ENCODE results near the gene ERMARD.

ERMARD gene
- long read RNA-seq, donor 1, partial matches to known transcripts: 13 of 18 reads
- long read RNA-seq, donor 1, other reads (novel, unspliced or antisense): 0 of 18 reads
- long read RNA-seq, donor 2: 0 reads
- long read RNA-seq, donor 3, partial matches to known transcripts: 0 of 3 reads
- long read RNA-seq, donor 3, other reads (novel, unspliced or antisense): 0 of 3 reads
- long read RNA-seq, donor 4, partial matches to known transcripts: 7 of 11 reads
- long read RNA-seq, donor 4, other reads (novel, unspliced or antisense): 0 of 11 reads
- long read RNA-seq, donor 5, partial matches to known transcripts: 0 of 3 reads
- long read RNA-seq, donor 5, other reads (novel, unspliced or antisense): 0 of 3 reads
- long read RNA-seq, donor 6, partial matches to known transcripts: 0 of 5 reads
- long read RNA-seq, donor 6, other reads (novel, unspliced or antisense): 0 of 5 reads
- long read RNA-seq, donor 7, partial matches to known transcripts: 10 of 14 reads
- long read RNA-seq, donor 7, other reads (novel, unspliced or antisense): 0 of 14 reads
- long read RNA-seq, donor 8, partial matches to known transcripts: 5 of 9 reads
- long read RNA-seq, donor 8, other reads (novel, unspliced or antisense): 0 of 9 reads

- peak; percentile 100 for DNase-seq
Observed at GRCh38 chr6:169751242-169752073, at the start of gene ERMARD, which contains the start of gene DYNLT2. Gene ERMARD (plus strand): TSS chr6:169751622. CDS start chr6:169751658, 36 bp downstream. Gene DYNLT2 (minus strand): TSS chr6:169751572. CDS start chr6:169751458, 114 bp downstream.

GRCh38 chr6:169701954-169702839, 49.2 kb upstream of the ERMARD start, which contains the start of the genes C6orf120 and WDR27:
Gene C6orf120 (plus strand): TSS chr6:169702126. CDS start chr6:169702460, 334 bp downstream.
Gene WDR27 (minus strand): TSS chr6:169702029. CDS start chr6:169689005, 13,024 bp downstream.
- DNase-seq: peak; percentile 98

- no peak for DNase-seq
Observed at GRCh38 chr6:169702840-169703246, 48.6 kb upstream of the ERMARD start.

- DNase-seq: no peak
Observed at GRCh38 chr6:169707772-169708171, 43.6 kb upstream of the ERMARD start.

GRCh38 chr6:169709293-169709692, 42.1 kb upstream of the ERMARD start:
- DNase-seq: no peak

GRCh38 chr6:169710009-169710408, 41.4 kb upstream of the ERMARD start:
- no peak for DNase-seq

- DNase-seq: no peak
Observed at GRCh38 chr6:169714178-169714577, 37.2 kb upstream of the ERMARD start.

- DNase-seq: no peak
Observed at GRCh38 chr6:169714595-169714994, 36.8 kb upstream of the ERMARD start.

GRCh38 chr6:169719117-169719516, 32.3 kb upstream of the ERMARD start:
- DNase-seq: no peak

- no peak for DNase-seq
Observed at GRCh38 chr6:169720207-169720855, 31.1 kb upstream of the ERMARD start.

GRCh38 chr6:169722362-169723199, 28.8 kb upstream of the ERMARD start:
- DNase-seq: peak; percentile 75

- peak; percentile 85 for DNase-seq
Observed at GRCh38 chr6:169723200-169723909, 28.1 kb upstream of the ERMARD start.

GRCh38 chr6:169723991-169724493, 27.4 kb upstream of the ERMARD start:
- DNase-seq: peak; percentile 64

- peak; percentile 97 for DNase-seq
Observed at GRCh38 chr6:169724494-169725124, 26.8 kb upstream of the ERMARD start, which contains the start of gene PHF10. Gene PHF10 (minus strand): TSS chr6:169724500. CDS start chr6:169723931, 569 bp downstream.

GRCh38 chr6:169725125-169726048, 26.0 kb upstream of the ERMARD start:
- no peak for DNase-seq

- DNase-seq: no peak
Observed at GRCh38 chr6:169726049-169726400, 25.4 kb upstream of the ERMARD start.

- no peak for DNase-seq
Observed at GRCh38 chr6:169726963-169727362, 24.5 kb upstream of the ERMARD start.

Measured in right kidney (tissue), 9 donors.